Measurements from ENCODE around the gene TMEM232.

TMEM232 gene

DNA sequence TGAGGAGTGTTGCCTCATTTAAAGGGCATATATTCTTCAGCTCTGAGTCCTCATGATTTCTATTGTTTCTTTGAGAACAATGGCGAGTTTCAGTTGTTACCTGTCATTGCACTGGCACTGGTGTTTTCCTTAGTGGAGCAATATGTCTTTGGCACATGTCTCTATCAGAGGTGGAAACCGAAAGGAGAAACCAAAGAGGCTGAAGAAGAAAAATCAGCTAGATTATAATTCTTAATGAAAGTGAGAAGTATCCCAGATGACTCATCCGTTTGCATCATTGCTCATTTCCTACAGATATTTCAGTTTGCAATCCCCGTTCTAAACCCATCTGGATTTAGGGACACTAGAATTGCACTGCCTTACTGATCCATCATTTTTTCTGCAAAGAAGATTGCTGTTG is 324.6 kb downstream of the TMEM232 start:
- DNase-seq (ENCODE audit: low spot score): no peak

- DNase-seq (ENCODE audit: low spot score): no peak
Measured at GRCh38 chr5:110398951-110399350, 327.5 kb downstream of the TMEM232 start.

DNA sequence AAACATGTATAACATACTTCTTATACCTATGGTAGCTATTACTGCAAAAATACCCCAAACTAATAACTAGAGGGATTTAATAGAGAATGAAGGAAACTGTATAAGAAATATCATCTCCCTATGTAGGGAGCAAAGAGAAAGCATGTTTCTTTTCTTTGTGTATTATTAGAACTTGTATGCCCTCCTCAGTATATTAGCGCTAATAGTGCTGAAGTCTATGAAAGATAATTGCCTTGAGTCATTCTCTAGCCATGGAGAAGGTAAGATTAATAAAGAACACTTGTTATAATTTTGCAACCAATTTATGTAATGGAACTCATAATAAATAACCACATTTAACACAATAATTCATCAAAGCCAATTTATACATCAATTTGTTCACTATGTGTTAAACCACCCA is 329.2 kb downstream of the TMEM232 start:
- DNase-seq (ENCODE audit: low spot score): no peak

- DNase-seq (ENCODE audit: low spot score): peak; percentile 12
Measured at GRCh38 chr5:110386782-110387181, 339.7 kb downstream of the TMEM232 start.

GRCh38 chr5:110383231-110383630 is 343.2 kb downstream of the TMEM232 start:
- no peak for DNase-seq (ENCODE audit: low spot score)

DNA sequence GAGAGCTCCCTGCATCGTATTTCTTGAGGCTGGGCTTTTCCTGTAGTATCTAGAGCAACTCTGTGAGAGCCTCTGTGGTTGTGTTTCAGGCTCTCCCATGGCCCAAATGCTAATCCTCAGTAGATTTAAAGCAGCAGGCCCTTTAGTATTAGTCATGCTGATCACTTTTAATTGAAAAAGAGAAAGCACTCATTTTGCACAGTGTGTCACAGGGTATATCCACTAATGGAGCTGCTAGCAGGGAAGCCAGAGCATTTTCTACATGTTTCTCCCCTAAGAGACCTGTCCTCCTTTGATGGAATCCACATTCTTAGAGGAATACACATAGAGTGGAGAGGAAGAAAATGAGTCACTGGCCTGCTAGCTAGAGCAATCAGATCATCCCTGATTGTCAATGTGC is 348.5 kb downstream of the TMEM232 start:
- no peak for DNase-seq (ENCODE audit: low spot score)

DNA sequence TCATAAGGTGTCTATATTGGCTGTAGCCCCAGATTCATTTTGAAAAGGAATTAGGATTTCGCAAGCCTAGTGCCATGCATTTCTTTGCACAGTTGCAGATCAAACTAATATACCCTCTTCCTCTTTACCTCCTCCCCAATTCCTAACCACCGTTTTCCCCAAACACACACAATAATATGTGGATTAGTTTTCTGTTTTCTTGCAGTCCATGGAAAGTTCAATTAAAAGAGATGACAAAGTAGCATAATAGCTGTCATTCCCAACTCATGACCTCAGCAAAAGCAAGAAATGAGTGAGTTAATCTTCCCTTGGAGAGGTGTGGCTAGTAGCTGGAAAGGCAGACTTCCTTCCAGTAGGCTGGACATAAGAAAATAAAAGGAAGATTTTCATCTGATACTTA is 349.1 kb downstream of the TMEM232 start:
- no peak for DNase-seq (ENCODE audit: low spot score)

DNA sequence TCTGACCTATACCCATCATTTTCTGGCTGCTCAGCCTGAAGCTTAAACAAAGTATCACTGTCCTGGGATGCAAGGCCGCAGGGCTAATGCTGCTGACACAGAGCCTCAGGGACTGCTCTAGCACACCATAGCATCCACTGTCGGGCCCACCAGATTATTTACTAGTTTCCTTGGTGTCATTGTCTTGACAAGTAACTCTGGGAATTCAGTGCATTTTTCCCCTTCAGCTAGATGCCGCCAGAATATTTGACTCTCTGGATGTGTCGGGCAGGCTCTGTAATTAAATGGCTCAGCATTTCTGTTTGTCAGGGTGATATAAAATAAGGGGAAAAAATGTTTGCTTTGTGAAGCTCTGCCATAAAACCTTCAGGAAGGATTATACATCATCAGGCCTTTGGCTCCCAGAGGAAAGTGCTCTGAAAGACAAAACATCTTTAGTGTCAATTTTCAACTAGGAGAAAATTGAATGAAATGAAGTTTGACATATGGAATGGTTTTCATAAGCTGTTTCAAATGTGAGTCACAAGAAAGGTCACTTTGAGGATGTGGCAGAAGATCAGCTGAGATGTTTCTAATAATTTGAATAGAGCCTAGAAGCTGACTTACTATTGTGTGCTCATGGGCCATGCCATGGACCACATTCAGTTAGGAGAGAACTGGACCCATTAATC is 350.1 kb downstream of the TMEM232 start:
- DNase-seq (ENCODE audit: low spot score): no peak

DNA sequence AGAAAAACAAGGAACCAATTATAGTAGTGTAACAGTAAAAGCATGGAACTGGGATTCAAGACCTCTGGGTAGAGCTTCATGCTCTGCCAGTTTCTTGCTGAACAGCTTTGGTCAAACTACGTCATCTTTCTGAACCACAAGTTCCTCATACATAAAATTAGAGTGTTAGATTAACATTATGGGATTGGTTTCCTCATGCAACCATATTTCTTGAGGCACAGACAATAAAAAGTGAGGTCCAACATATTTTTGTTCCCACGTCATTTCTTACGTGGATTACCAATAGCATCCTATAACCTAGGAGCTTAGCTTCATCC is 354.8 kb downstream of the TMEM232 start:
- DNase-seq (ENCODE audit: low spot score): no peak

GRCh38 chr5:110371011-110371724 is 355.3 kb downstream of the TMEM232 start:
- no peak for DNase-seq (ENCODE audit: low spot score)

Measured in COLO829 (cell line).